Hepatocyte (in vitro differentiated cells): ENCODE measurements around the gene SMIM10. TPM values are rescaled to one million over a fixed set of nuclear protein-coding genes. Genes with fewer than 3 reads are reported as not detected.
"Not testable (repeated sequence)": the region's sequence is repeated elsewhere in the genome, so short reads cannot be mapped to it uniquely, and the experiment has no call there.

Source experiments
- DNase-seq: peaks from one replicate; pipeline ENCODE4 v3.0.0-alpha.2; 2016; ENCODE audit warnings: low spot score
- H2AFZ ChIP-seq: fragments of 200-600 bp; sonication (generic); 2 replicates; pipeline ENCODE4 v1.6.0; 2016; ENCODE audit warnings: antibody characterized with exemption, mild to moderate bottlenecking
- H3K27ac ChIP-seq: fragments of 200-600 bp; sonication (generic); 2 replicates; pipeline ENCODE4 v1.5.1; 2016; ENCODE audit warnings: mild to moderate bottlenecking
- H3K27me3 ChIP-seq: fragments of 200-600 bp; sonication (generic); 2 replicates; pipeline ENCODE4 v1.6.1; 2016
- H3K36me3 ChIP-seq: fragments of 200-600 bp; sonication (generic); replicated peaks from 2 replicates; pipeline ENCODE4 v1.5.1; 2016; ENCODE audit warnings: low read depth; ENCODE audit not compliant: insufficient read depth
- H3K4me1 ChIP-seq: fragments of 200-600 bp; sonication (generic); 2 replicates; pipeline ENCODE4 v1.5.1; 2016; ENCODE audit warnings: mild to moderate bottlenecking, moderate library complexity; ENCODE audit not compliant: insufficient read depth
- H3K4me2 ChIP-seq: fragments of 200-600 bp; sonication (generic); 2 replicates; pipeline ENCODE4 v1.6.0; 2016
- H3K4me3 ChIP-seq: fragments of 200-600 bp; sonication (generic); 2 replicates; pipeline ENCODE4 v1.5.1; 2016; ENCODE audit warnings: mild to moderate bottlenecking
- H3K79me2 ChIP-seq: fragments of 200-600 bp; sonication (generic); 2 replicates; pipeline ENCODE4 v1.6.0; 2017; ENCODE audit warnings: mild to moderate bottlenecking
- H3K9me2 ChIP-seq: fragments of 200-600 bp; sonication (generic); replicated peaks from 2 replicates; pipeline ENCODE4 v1.6.0; 2017; ENCODE audit warnings: mild to moderate bottlenecking; ENCODE audit not compliant: insufficient read depth
- H3K9me3 ChIP-seq: fragments of 200-600 bp; sonication (generic); 2 replicates; pipeline ENCODE4 v1.5.1; 2016; ENCODE audit warnings: low read depth, mild to moderate bottlenecking
- H4K20me1 ChIP-seq: fragments of 200-600 bp; sonication (generic); 2 replicates; pipeline ENCODE4 v1.6.0; 2016; ENCODE audit warnings: mild to moderate bottlenecking; ENCODE audit not compliant: insufficient read depth, poor library complexity, severe bottlenecking
- EZH2 ChIP-seq: fragments of 200-600 bp; sonication (generic); IDR thresholded peaks from 2 replicates; pipeline ENCODE4 v1.6.1; 2016; ENCODE audit warnings: antibody characterized with exemption, mild to moderate bottlenecking, borderline replicate concordance
- EZH2phosphoT487 ChIP-seq: fragments of 200-600 bp; sonication (generic); IDR thresholded peaks from one replicate; pipeline ENCODE4 v1.6.1; 2018; ENCODE audit warnings: antibody characterized with exemption, mild to moderate bottlenecking, low read depth, moderate library complexity; ENCODE audit not compliant: unreplicated experiment, severe bottlenecking
- WGBS: methylation state at CpG from one replicate; pipeline ENCODE4 v1.1.6; 2016; ENCODE audit warnings: low lambda C conversion rate; ENCODE audit errors: missing lambda C conversion rate; 5-methylcytosine and 5-hydroxymethylcytosine counted together
- polyA plus RNA-seq: library from polyadenylated mRNA; unstranded; fragments of >200 nt; fragmentation: Nextera tagmentation; extraction: Ambion mirVana; gene quantifications from 2 replicates; pipeline ENCODE4 v1.2.1, GENCODE V29; 2016
- total RNA-seq: library from RNA; depleted of rRNA; stranded (reverse); fragments of >200 nt; gene quantifications from 2 replicates; pipeline ENCODE4 v1.2.3, GENCODE V29; 2014
- TF ChIP-seq, protein P1 (sequence below): fragments of 200-600 bp; sonication (generic); IDR thresholded peaks from 2 replicates; pipeline ENCODE4 v1.5.1; 2016; ENCODE audit warnings: antibody characterized with exemption, mild to moderate bottlenecking; ENCODE audit not compliant: poor library complexity

Gene SMIM10
- total and polyA plus RNA-seq, 2 experiments from 2014 or later, result 2.6 to 4.4 TPM

DNA sequence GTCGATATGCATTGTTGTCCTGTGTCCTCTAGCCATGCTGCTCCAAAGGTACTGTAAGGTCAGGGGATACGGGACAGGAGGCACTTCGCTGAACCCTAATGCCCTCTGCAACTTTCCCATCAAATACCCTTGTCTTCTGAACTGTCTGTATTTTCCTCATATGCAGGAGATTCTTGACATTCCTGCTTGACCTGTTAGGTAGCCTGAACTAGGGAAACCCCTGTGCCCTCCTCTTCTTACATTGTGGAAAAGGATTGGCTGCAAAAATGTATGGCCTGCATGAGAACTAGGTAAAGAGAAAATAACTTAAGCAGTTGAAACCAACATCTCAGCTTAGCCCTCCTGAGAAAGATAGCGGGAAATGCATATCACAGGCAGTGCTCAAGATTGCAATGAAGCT is 20.1 kb downstream of the SMIM10 start:
- H3K4me3 ChIP-seq, result no peak overlapping the region
- no peaks in the 10 kb centered on the region for H3K9me3 ChIP-seq
- H3K4me1 ChIP-seq, result no peaks in the 10 kb centered on the region
- TF ChIP-seq, protein P1, sequence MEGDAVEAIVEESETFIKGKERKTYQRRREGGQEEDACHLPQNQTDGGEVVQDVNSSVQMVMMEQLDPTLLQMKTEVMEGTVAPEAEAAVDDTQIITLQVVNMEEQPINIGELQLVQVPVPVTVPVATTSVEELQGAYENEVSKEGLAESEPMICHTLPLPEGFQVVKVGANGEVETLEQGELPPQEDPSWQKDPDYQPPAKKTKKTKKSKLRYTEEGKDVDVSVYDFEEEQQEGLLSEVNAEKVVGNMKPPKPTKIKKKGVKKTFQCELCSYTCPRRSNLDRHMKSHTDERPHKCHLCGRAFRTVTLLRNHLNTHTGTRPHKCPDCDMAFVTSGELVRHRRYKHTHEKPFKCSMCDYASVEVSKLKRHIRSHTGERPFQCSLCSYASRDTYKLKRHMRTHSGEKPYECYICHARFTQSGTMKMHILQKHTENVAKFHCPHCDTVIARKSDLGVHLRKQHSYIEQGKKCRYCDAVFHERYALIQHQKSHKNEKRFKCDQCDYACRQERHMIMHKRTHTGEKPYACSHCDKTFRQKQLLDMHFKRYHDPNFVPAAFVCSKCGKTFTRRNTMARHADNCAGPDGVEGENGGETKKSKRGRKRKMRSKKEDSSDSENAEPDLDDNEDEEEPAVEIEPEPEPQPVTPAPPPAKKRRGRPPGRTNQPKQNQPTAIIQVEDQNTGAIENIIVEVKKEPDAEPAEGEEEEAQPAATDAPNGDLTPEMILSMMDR, result no peak
- TF ChIP-seq EZH2phosphoT487 (no peak), EZH2 (no peak)
- no peaks in the 10 kb centered on the region for H3K27me3 ChIP-seq
- H3K9me2 ChIP-seq, result no peaks in the 10 kb centered on the region
- H3K36me3 ChIP-seq, result no peaks in the 10 kb centered on the region
- no peaks in the 10 kb centered on the region for H3K79me2 ChIP-seq
- no peak overlapping the region for H3K4me2 ChIP-seq
- no peaks in the 10 kb centered on the region for H4K20me1 ChIP-seq
- H2AFZ ChIP-seq, result no peak overlapping the region
- no peak for DNase-seq
- WGBS, result 74% methylated on average over 4 of the region's 4 CpGs
- no peak overlapping the region for H3K27ac ChIP-seq

DNA sequence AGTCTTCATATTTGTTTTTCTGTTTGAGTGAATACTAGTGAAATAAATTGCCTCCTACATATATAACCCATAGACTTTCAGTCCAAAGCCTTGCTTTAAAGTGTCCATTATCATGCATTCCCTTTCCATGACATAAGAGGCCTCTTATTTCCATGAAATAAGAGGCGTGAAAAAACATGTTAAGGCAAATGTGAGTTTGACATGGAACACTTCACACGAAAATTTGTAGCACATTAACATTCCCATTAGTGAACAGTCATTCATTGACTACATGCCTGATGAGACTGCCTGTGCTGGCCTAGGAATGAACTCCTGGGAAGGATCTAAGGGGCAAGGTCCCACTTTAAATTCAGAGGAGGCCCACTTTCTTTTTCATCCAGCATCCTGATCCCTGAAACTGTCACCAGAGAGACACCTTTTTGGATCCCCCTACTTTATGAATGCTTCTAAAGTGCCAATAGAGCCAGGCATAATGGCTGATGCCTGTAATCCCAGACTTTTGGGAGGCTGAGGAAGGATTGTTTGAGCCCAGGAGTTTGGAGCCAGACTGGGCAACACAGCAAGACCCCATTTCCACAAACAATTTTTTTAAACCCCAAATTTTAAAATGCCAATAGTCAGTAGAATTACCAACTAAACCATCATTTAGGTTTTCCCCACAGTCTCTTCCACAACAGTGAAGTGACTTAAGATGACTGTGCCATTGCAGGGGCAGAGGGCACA is 24.9 kb downstream of the SMIM10 start:
- Histone ChIP-seq H3K9me3 (no peaks in the 10 kb centered on the region), H3K4me1 (peaks cover under 1% of the 10 kb centered on the region), H3K36me3 (no peaks in the 10 kb centered on the region), H3K27ac (no peak overlapping the region), H3K4me2 (no peak overlapping the region), H3K9me2 (no peaks in the 10 kb centered on the region), H3K4me3 (no peak overlapping the region), H4K20me1 (no peaks in the 10 kb centered on the region), H2AFZ (no peak overlapping the region), H3K27me3 (no peaks in the 10 kb centered on the region), H3K79me2 (no peaks in the 10 kb centered on the region)
- TF ChIP-seq, protein P1, result no peak
- TF ChIP-seq EZH2, result no peak
- no peak for TF ChIP-seq EZH2phosphoT487
- no peak for DNase-seq
- 58% methylated on average over 2 of the region's 2 CpGs for WGBS

DNA sequence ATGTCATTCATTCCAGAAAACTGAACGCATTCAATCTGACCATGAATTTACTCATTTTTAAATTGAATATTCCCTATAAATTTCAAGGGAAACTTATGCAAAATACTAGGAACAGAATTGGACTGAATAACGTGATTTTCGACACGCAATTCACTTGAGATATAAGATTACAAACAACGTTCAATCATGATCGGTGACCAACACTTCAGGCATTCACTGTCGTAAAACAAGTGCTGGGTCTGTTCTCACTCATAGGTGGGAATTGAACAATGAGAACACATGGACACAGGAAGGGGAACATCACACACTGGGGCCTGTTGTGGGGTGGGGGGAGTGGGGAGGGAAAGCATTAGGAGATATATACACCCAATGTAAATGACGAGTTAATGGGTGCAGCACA is 29.1 kb downstream of the SMIM10 start:
- H2AFZ ChIP-seq, H3K79me2 ChIP-seq, H3K4me3 ChIP-seq, H3K9me3 ChIP-seq, H3K9me2 ChIP-seq, H3K4me1 ChIP-seq, H3K4me2 ChIP-seq, H4K20me1 ChIP-seq, H3K27ac ChIP-seq, H3K36me3 ChIP-seq, DNase-seq, H3K27me3 ChIP-seq: not testable (repeated sequence)
- 79% methylated on average over 8 of the region's 8 CpGs for WGBS

DNA sequence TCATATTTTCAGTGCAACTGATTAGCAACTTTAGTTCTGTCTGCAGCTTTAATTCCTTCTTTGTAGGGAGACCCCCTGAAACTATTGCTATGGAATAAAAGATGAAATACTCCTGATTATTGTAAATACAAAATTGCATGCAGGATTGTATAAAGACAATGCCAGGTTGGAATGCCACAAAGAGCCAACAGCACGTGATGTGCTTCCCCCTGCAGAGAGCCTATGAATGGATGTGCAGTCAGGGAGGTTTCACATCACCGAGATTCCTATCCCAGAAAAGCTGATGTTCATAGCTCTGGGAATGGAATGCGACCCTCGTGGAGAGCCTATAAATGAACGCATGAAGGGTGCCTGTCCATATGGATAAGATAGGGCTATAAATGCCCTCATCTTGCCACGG is 33.0 kb downstream of the SMIM10 start:
- 74% methylated on average over 6 of the region's 6 CpGs for WGBS
- H3K36me3 ChIP-seq, H3K4me2 ChIP-seq, DNase-seq, H3K4me3 ChIP-seq, H3K4me1 ChIP-seq, H3K9me3 ChIP-seq, H4K20me1 ChIP-seq, H3K27me3 ChIP-seq, H3K27ac ChIP-seq, H2AFZ ChIP-seq, H3K9me2 ChIP-seq: not testable (repeated sequence)
- H3K79me2 ChIP-seq, result peaks cover 15% of the 10 kb centered on the region
